Fibroblast of skin of right quadriceps (primary cell): ENCODE data around the gene APBA2.

Source experiments
- DNase-seq: peaks from one replicate; pipeline ENCODE4 v3.0.0-alpha.2; 2013

APBA2 gene

GRCh38 chr15:29126821-29127461 lies 241.2 kb downstream of the APBA2 start:
- no peak for DNase-seq

- no peak for DNase-seq
Measured at GRCh38 chr15:29127506-29128430, 242.0 kb downstream of the APBA2 start.

- DNase-seq = no peak
Measured at GRCh38 chr15:29128671-29129070, 242.9 kb downstream of the APBA2 start.

DNA sequence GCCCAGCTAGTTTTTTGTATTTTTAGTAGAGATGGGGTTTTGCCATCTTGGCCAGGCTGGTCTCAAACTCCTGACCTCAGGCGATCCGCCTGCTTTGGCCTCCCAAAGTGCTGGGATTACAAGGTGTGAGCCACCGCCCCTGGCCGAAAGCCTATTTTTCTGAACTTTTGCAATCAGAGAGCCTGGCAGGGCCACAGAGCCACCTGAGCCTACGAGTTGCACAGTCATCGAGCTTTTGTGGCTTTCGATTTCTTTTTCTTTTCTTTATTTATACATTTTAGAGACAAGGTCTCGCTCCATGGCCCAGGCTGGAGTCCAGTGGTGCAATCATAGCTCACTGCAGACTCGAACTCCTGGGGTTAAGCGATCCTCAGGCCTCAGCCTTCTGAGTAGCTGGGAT lies 243.4 kb downstream of the APBA2 start:
- DNase-seq = no peak

DNA sequence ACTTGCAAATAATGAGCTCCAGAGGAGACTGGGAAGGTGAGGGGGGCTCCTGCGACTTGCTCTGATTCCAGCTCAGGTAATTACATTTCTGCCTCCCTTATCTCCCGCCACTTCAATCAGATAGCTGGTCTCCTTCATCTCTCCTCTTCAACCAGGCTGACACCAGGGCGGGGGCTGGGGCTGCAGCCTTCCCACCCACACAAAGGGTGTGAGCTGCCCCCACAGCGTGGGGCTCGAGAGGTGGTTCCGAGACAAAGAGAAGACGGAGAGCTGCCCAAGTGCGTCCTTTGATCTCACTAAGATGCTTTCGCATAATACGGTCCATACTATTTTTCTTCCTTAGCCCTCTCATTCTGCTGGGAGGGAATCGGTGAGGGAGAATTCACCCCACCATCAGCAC lies 244.2 kb downstream of the APBA2 start:
- no peak for DNase-seq

GRCh38 chr15:29130476-29130875 lies 244.7 kb downstream of the APBA2 start:
- no peak for DNase-seq

GRCh38 chr15:29130951-29131839 lies 245.4 kb downstream of the APBA2 start:
- no peak for DNase-seq

DNA sequence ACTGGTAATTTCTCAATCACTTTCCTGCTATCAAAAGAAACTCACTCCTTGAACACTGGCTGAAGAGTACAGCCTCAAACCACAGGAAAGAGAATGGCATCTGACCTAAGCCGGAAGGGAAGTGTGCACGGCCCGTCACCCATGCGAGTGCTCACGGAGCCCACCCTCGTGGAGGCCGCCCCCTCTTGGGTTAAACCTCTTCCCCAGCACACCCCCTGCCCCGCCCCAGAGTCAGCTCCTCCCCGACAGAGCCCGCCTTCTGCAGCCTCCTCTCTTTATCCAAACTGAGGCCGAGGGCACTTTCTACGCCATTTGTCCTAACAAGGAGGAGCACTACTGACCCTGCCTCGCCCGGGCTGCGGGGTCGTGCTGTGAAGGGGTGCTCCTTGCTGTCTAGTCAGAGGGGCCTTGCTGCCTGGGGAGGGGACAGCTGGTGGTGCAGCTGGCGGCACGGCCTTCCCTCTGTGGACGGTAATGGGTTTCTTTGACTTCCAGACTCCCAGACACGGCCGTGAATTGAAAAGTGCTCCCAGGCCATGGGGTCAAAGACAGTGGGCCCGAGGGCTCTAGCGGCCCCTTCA lies 246.2 kb downstream of the APBA2 start:
- DNase-seq = no peak

DNA sequence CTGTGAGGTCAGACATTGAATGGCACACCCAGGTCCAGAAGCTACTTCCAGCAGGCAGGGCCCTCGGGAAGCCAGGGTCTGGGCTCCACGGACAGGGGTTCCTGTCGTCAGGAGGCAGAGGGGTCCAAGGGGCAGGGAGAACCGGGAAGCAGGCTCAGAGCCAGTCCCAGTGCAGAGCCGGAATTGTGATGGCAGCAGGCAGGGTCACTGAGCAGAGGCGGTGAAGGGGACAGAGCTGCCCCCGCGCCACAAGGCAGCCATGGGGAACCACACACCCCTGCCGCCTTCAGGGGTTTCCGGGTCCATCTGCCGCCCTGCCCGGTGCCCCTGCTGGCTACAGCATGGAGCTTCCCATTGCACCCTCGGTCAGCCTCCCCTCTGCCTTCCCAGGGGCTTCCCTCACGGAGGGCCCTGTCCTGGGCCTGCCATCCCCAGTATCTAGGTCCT lies 247.0 kb downstream of the APBA2 start:
- DNase-seq = no peak

GRCh38 chr15:29133321-29133720 lies 247.5 kb downstream of the APBA2 start:
- no peak for DNase-seq

GRCh38 chr15:29133791-29134190 lies 248.0 kb downstream of the APBA2 start:
- DNase-seq = no peak

GRCh38 chr15:29134239-29134638 lies 248.5 kb downstream of the APBA2 start:
- DNase-seq = no peak

DNA sequence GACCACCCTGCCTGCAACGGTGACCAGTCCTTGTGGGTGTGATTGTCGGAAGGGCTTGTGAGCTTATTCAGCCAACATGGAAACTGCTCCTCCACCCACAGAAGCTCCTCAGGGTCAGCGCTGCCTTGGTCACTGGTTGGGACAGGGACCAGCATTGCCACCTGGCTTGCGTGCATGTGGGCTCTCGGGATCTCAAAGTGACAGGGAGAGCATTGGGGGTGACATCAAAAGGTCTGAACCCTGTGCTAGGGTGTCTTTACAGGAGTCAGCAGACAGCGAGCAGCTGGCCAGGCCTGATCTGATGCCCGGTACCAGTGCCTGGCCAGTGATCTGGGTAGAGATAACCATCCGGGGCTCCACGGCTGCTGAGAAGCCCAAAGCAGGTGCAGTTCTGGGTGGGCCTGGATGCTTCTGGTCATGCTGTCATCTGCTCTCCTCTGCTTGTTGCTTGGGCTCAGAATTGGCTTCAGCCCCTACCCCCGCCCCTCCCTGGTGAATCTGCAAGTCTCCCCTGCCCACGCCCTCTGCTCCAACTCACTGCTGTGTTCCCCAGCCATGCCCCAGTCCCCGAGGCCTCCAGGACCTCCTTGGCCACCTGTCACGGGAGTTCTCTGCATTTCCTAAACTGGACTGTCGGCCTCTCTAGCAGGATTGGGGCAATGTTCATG lies 249.0 kb downstream of the APBA2 start:
- no peak for DNase-seq

- DNase-seq = peak; percentile 28
Measured at GRCh38 chr15:29135309-29135657, 249.5 kb downstream of the APBA2 start.

GRCh38 chr15:29135702-29136646 lies 250.2 kb downstream of the APBA2 start:
- no peak for DNase-seq

DNA sequence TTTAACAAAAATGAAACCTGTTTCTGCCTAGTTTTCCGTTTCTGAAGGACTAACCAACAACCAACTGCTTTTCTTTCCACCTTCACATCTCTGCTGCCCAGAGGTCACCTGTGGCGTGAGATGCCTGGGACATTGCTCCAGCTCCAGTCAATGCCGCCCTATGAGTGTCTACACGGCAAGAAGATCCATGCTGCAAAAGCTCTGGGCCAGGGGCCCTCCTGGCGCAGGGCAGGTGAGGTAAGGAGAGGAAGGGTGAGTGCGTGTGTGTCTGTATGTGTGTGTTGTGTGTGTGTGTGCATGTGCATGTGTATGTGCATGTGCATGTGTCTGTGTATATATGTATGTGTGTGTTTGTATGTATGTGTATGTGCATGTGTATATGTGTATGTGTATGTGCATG lies 252.5 kb downstream of the APBA2 start:
- no peak for DNase-seq

- DNase-seq = no peak
Measured at GRCh38 chr15:29139072-29139471, 253.3 kb downstream of the APBA2 start.

- peak; percentile 38 for DNase-seq
Measured at GRCh38 chr15:29139540-29140459, 254.0 kb downstream of the APBA2 start.

GRCh38 chr15:29140475-29141307 lies 254.9 kb downstream of the APBA2 start:
- no peak for DNase-seq
